Ishikawa (cell line): Measurements from ENCODE around the gene HIVEP1.
A peak's percentile ranks its signal among the peaks of the same experiment; 100 is the strongest.

Experiments
- CEBPB ChIP-seq: IDR thresholded peaks from 2 replicates; pipeline ENCODE4 v1.6.1; 2012
- CREB1 ChIP-seq: IDR thresholded peaks from 2 replicates; pipeline ENCODE4 v1.6.1; 2012; ENCODE audit warnings: low read depth
- EGR1 ChIP-seq: IDR thresholded peaks from 2 replicates; pipeline ENCODE4 v1.6.1; 2012
- EP300 ChIP-seq: IDR thresholded peaks from 2 replicates; pipeline ENCODE4 v1.6.1; 2012; ENCODE audit warnings: borderline replicate concordance
- FOXM1 ChIP-seq: IDR thresholded peaks from 2 replicates; pipeline ENCODE4 v1.6.1; 2012; ENCODE audit warnings: low read depth, borderline replicate concordance
- MAX ChIP-seq: IDR thresholded peaks from 2 replicates; pipeline ENCODE4 v1.6.1; 2012
- NFIC ChIP-seq: IDR thresholded peaks from 2 replicates; pipeline ENCODE4 v1.6.1; 2012
- RAD21 ChIP-seq: IDR thresholded peaks from 2 replicates; pipeline ENCODE4 v1.6.1; 2012; ENCODE audit warnings: low read depth
- REST ChIP-seq: IDR thresholded peaks from 2 replicates; pipeline ENCODE4 v1.6.1; 2012; ENCODE audit warnings: low read depth, mild to moderate bottlenecking
- TAF1 ChIP-seq: IDR thresholded peaks from 2 replicates; pipeline ENCODE4 v1.6.1; 2012; ENCODE audit warnings: low read depth, mild to moderate bottlenecking
- TCF12 ChIP-seq: IDR thresholded peaks from 2 replicates; pipeline ENCODE4 v1.6.1; 2012; ENCODE audit warnings: low read depth
- TEAD4 ChIP-seq: IDR thresholded peaks from 2 replicates; pipeline ENCODE4 v1.6.1; 2012
- USF1 ChIP-seq: IDR thresholded peaks from 2 replicates; pipeline ENCODE4 v1.6.1; 2012
- YY1 ChIP-seq: IDR thresholded peaks from 2 replicates; pipeline ENCODE4 v1.6.1; 2012; ENCODE audit warnings: low read depth
- ZBTB7A ChIP-seq: IDR thresholded peaks from 2 replicates; pipeline ENCODE4 v1.6.1; 2012; ENCODE audit warnings: low read depth

The HIVEP1 gene

GRCh38 chr6:12132351-12133222, 120.5 kb downstream of the HIVEP1 start:
- no peak for TF ChIP-seq EGR1
- TF ChIP-seq USF1, result no peak
- TF ChIP-seq TAF1, result no peak

GRCh38 chr6:12134581-12134980, 122.5 kb downstream of the HIVEP1 start:
- TF ChIP-seq REST, result no peak
- TF ChIP-seq ZBTB7A, result no peak
- no peak for TF ChIP-seq TEAD4
- no peak for TF ChIP-seq NFIC
- no peak for TF ChIP-seq FOXM1
- no peak for TF ChIP-seq CEBPB

GRCh38 chr6:12134991-12135390, 122.9 kb downstream of the HIVEP1 start:
- no peak for TF ChIP-seq CREB1
- TF ChIP-seq TCF12, result no peak
- no peak for TF ChIP-seq REST
- TF ChIP-seq MAX, result no peak
- no peak for TF ChIP-seq USF1
- TF ChIP-seq EGR1, result no peak
- no peak for TF ChIP-seq TEAD4
- TF ChIP-seq ZBTB7A, result no peak
- TF ChIP-seq EP300, result no peak
- no peak for TF ChIP-seq CEBPB

- TF ChIP-seq RAD21, result no peak
- no peak for TF ChIP-seq EGR1
Measured at GRCh38 chr6:12136905-12137304, 124.8 kb downstream of the HIVEP1 start.

- no peak for TF ChIP-seq USF1
- peak; percentile 44; the same call in 1 of the 2 replicates for TF ChIP-seq NFIC
Measured at GRCh38 chr6:12137480-12137879, 125.4 kb downstream of the HIVEP1 start.

- TF ChIP-seq MAX (no peak), YY1 (no peak), TAF1 (no peak), RAD21 (no peak), FOXM1 (no peak), CREB1 (no peak), TEAD4 (no peak), USF1 (no peak), EGR1 (no peak), REST (no peak)
Measured at GRCh38 chr6:12138381-12138780, 126.3 kb downstream of the HIVEP1 start.
